Vagina (tissue), 2 donors: ENCODE results near the gene ESR1.

Source experiments
- POLR2AphosphoS5 ChIP-seq, 2 donors: sonication (generic); formaldehyde crosslinking; IDR thresholded peaks; one replicate each; pipeline ENCODE4 v1.9.0; 2017; ENCODE audit warnings: antibody characterized with exemption in 2 of 2, mild to moderate bottlenecking in 2 of 2, low read depth in 1 of 2; ENCODE audit not compliant: insufficient read depth in 1 of 2
- TF ChIP-seq, protein P1 (sequence below), 3 experiments: fragments of 450-650 bp in 2 of 3; fragments of 200-600 bp in 1 of 3; sonication (generic) in 1 of 3; IDR thresholded peaks; one replicate each; pipeline ENCODE4 v1.5.1; 2017 to 2019; ENCODE audit warnings: antibody characterized with exemption in 3 of 3, mild to moderate bottlenecking in 2 of 3, moderate library complexity in 2 of 3

DNA sequence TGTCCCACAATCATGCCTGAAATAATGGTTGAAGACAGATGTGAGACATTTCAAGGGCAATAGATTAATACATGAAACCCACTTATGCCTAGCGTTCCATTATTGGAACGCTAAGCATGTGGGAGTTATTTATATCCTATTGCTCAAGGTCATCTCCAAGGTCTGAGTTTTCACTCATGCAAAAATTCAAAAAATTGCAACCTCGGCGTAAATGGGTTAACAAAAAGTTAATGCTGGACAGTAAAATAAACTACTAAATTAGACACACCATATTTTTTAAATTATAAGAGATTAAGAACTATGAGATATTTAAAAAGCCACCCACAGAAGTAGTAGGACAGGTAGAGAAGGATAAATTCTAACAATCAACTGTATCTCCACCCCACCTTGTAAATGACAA lies 98.4 kb downstream of the ESR1 start:
- no peak for TF ChIP-seq POLR2AphosphoS5 (IDR thresholded peaks at IDR 0.05; ENCODE audit: insufficient read depth in 1 of 2, low read depth in 1 of 2)
- TF ChIP-seq, protein P1, sequence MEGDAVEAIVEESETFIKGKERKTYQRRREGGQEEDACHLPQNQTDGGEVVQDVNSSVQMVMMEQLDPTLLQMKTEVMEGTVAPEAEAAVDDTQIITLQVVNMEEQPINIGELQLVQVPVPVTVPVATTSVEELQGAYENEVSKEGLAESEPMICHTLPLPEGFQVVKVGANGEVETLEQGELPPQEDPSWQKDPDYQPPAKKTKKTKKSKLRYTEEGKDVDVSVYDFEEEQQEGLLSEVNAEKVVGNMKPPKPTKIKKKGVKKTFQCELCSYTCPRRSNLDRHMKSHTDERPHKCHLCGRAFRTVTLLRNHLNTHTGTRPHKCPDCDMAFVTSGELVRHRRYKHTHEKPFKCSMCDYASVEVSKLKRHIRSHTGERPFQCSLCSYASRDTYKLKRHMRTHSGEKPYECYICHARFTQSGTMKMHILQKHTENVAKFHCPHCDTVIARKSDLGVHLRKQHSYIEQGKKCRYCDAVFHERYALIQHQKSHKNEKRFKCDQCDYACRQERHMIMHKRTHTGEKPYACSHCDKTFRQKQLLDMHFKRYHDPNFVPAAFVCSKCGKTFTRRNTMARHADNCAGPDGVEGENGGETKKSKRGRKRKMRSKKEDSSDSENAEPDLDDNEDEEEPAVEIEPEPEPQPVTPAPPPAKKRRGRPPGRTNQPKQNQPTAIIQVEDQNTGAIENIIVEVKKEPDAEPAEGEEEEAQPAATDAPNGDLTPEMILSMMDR (IDR thresholded peaks at IDR 0.05) = no peak
